Measurements from ENCODE around the gene DGKB.

DGKB gene

GRCh38 chr7:14760730-14761478 lies 141.6 kb downstream of the DGKB start:
- no peak for DNase-seq (ENCODE audit: low spot score)

- DNase-seq (ENCODE audit: low spot score) = no peak
These were observed 142.8 kb downstream of the DGKB start for GRCh38 chr7:14759785-14760184.

GRCh38 chr7:14754631-14755030 lies 147.9 kb downstream of the DGKB start:
- no peak for DNase-seq (ENCODE audit: low spot score)

- no peak for DNase-seq (ENCODE audit: low spot score)
These were observed 150.2 kb downstream of the DGKB start for GRCh38 chr7:14752301-14752700.

GRCh38 chr7:14751461-14751860 lies 151.1 kb downstream of the DGKB start:
- DNase-seq (ENCODE audit: low spot score) = no peak

GRCh38 chr7:14748461-14748860 lies 154.1 kb downstream of the DGKB start:
- DNase-seq (ENCODE audit: low spot score) = no peak

GRCh38 chr7:14747701-14748100 lies 154.8 kb downstream of the DGKB start:
- DNase-seq (ENCODE audit: low spot score) = no peak

GRCh38 chr7:14745076-14745475 lies 157.5 kb downstream of the DGKB start:
- DNase-seq (ENCODE audit: low spot score) = no peak

- no peak for DNase-seq (ENCODE audit: low spot score)
These were observed 161.9 kb downstream of the DGKB start for GRCh38 chr7:14740606-14741005.

GRCh38 chr7:14739841-14740185 lies 162.7 kb downstream of the DGKB start:
- no peak for DNase-seq (ENCODE audit: low spot score)

GRCh38 chr7:14739168-14739840 lies 163.2 kb downstream of the DGKB start:
- no peak for DNase-seq (ENCODE audit: low spot score)

GRCh38 chr7:14738086-14738485 lies 164.5 kb downstream of the DGKB start:
- no peak for DNase-seq (ENCODE audit: low spot score)

GRCh38 chr7:14734839-14735321 lies 167.7 kb downstream of the DGKB start:
- DNase-seq (ENCODE audit: low spot score) = no peak

- DNase-seq (ENCODE audit: low spot score) = no peak
These were observed 181.8 kb downstream of the DGKB start for GRCh38 chr7:14720785-14721184.

- DNase-seq (ENCODE audit: low spot score) = no peak
These were observed 184.7 kb downstream of the DGKB start for GRCh38 chr7:14717816-14718215.

GRCh38 chr7:14717169-14717568 lies 185.4 kb downstream of the DGKB start:
- DNase-seq (ENCODE audit: low spot score) = no peak

- no peak for DNase-seq (ENCODE audit: low spot score)
These were observed 188.3 kb downstream of the DGKB start for GRCh38 chr7:14714161-14714728.

GRCh38 chr7:14698239-14698638 lies 204.3 kb downstream of the DGKB start:
- no peak for DNase-seq (ENCODE audit: low spot score)

- DNase-seq (ENCODE audit: low spot score) = no peak
These were observed 204.9 kb downstream of the DGKB start for GRCh38 chr7:14697684-14698083.

GRCh38 chr7:14691597-14692203 lies 210.9 kb downstream of the DGKB start:
- peak; percentile 52 for DNase-seq (ENCODE audit: low spot score)

- no peak for DNase-seq (ENCODE audit: low spot score)
These were observed 211.5 kb downstream of the DGKB start for GRCh38 chr7:14691034-14691433.

- DNase-seq (ENCODE audit: low spot score) = no peak
These were observed 212.1 kb downstream of the DGKB start for GRCh38 chr7:14690486-14690885.

- no peak for DNase-seq (ENCODE audit: low spot score)
These were observed 212.5 kb downstream of the DGKB start for GRCh38 chr7:14690075-14690474.

Measured in CD4-positive, alpha-beta T cell treated with Interleukin-2 at 100 ng/mL for 4 hours (primary cell).